ENCODE data around the gene C17orf107.
"Not testable (repeated sequence)": the region's sequence is repeated elsewhere in the genome, so short reads cannot be mapped to it uniquely, and the experiment has no call there.

Gene C17orf107

DNA sequence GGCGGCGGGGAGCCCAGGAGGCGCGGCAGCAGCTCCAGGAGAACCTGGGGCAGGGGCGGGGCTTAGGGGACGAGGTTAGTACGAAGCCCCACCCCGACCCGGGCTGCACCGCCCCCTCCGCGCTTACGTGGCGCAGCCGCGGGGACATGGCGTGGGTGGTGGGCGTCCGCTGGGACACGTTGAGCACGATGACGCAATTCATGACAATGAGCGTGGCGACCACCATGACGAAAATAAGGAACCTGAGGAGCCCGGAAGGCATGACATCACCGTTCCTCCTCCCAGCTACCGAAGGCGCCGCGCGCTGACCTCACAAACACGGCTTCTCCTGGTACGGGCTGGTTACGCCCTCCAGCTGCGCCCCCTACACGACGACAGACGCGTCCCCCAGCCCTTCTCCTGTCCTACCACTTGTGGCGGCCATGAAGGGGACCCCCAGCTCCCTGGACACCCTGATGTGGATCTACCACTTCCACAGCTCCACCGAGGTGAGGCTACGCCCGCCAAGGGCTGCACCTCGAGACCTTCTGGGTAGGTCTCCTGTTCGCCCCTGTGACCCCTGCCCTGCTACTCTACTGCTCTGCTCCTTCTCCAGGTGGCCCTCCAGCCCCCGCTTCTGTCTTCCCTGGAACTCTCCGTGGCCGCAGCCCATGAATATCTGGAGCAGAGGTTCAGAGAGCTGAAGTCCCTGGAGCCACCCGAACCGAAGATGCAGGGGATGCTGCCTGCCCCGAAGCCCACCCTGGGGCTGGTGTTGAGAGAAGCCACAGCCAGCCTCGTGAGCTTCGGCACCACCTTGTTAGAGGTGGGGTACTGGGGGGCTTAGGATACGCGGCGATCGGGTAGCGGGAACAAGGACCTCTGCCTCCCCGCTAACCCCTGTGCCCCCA lies at the start of gene C17orf107:
TSS of gene C17orf107 (plus strand) at position 196 of the 890 bp plus-strand sequence. CDS start at position 423, 227 bp downstream.
- DNase-seq, result no peak

- no peak for DNase-seq
Observed at GRCh38 chr17:4850246-4850645, 49.1 kb upstream of the C17orf107 start.

DNA sequence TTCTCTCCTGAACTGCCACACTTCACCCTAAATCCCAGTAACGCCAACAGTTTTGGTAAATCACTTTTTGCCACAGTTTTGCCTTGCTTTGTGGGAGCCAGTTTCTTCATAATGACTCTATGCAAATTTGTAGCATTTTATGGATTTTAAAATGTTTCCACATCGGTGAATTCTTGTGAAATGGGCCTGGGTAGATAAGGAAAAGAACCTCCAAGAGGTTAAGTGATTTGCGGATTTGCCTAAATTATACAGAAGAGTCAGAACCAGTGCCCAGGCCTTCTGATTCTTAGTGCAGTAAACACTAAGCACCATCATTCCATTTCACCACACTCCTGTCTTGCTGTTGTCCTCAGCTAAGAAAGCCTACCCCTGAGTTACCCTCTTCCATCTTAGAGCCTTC lies 48.3 kb upstream of the C17orf107 start:
- DNase-seq, result no peak

DNA sequence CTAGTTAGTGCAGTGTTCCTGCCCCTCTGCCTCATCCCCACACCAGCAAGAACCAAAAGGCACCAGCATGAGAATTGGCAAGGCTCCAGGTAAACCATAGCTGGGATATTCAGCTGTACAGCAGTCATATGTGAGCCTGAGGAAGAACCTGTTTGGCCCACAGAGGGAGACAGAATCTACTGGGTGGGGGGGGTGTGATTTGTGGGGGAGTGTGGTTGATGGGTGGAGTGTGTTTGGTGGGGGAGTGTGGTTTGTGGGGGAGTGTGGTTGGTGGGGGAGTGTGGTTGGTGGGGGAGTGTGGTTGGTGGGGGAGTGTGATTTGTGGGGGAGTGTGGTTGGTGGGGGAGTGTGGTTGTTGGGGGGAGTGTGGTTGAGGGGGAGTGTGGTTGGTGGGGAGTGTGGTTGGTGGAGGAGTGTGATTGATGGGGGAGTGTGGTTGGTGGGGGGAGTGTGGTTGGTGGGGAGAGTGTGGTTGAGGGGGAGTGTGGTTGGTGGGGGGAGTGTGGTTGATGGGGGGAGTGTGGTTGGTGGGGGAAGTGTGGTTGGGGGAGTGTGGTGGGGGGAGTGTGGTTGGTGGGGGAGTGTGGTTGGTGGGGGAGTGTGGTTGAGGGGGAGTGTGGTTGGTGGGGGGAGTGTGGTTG lies 46.6 kb upstream of the C17orf107 start:
- peak; percentile 25 for DNase-seq

- no peak for DNase-seq
Observed at GRCh38 chr17:4853208-4853671, 46.1 kb upstream of the C17orf107 start.

DNA sequence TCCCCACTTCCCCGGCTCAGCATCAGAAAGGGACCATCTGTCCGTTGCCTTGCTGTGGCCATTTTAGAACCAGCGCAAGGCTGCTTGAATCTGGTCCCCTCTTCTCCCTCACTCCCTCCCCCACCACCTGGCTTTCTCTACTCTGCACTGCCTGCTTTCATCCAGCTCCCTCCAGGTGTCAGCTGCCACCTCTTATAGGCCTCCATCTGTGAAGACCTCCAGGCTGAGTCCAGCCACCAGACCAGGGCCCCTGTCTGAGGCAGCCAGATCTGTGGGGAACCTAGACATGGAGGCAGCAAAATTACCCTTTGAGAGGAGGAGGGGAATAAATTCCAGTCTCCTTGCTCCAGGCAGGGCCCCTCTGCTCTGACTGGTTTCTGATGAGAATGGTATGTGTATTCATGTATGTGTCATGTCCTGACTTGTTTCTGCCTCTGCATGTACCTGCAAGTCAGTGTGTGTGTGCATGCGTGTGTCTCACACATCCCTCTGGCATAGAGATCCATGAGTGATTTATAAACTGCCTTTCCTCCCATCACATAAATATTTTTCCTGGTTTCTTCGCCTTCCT lies 45.1 kb upstream of the C17orf107 start:
- DNase-seq, result no peak

DNA sequence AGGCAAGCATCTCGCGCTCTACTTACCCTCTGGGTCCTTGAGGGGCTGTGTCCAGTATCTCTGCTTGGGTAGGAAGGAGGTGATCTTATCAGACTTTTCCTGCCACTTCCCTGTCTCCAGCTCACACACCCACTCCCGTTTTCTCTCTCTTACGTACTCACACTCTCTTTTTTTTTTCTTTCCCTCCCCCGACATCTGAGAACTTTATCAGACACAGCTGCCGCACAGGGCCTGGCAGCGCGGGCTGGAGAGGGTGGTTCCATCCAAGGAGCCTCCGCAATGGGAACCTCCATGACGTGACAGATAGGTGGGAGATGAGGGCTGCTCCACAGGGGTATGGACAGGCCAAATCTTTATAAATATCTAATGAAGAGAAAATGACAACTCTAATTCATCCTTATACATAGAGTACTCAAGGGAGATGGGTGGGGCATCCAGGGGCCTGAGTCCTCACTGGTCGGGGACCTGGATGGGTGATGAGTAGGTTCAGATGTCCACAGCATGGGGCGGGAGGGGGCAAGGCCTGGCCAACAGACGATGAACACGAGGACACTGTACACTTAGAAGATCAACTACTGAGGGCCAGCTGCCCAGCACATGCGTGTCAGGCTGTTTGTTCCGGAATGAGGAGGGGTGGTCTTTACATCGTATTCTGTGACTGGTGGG lies 42.9 kb upstream of the C17orf107 start:
- DNase-seq, result no peak

GRCh38 chr17:4856937-4857314 lies 42.4 kb upstream of the C17orf107 start:
- DNase-seq, result no peak

- not testable (repeated sequence) for DNase-seq
Observed at GRCh38 chr17:4857347-4857746, 42.0 kb upstream of the C17orf107 start.

GRCh38 chr17:4858068-4858881 lies 41.1 kb upstream of the C17orf107 start:
- DNase-seq, result no peak

DNA sequence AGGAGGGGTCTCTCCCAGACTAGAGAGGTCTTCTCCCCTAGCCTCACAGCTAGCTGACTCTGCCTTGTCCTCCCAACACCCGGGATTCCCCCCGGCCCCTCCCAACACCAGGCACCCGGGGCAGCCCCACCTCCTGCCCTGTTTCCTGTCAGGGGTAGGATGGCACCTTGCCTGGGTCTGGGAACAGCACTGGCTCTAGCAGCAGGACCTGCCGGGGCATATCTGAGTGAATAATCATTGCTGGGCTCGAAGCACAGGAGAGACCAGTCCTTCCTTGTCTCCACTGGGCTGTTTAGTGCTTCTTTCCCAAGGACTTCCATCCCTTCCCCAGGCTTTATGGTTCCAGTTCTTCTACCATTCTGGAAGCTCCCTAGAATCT lies 40.5 kb upstream of the C17orf107 start:
- no peak for DNase-seq

DNA sequence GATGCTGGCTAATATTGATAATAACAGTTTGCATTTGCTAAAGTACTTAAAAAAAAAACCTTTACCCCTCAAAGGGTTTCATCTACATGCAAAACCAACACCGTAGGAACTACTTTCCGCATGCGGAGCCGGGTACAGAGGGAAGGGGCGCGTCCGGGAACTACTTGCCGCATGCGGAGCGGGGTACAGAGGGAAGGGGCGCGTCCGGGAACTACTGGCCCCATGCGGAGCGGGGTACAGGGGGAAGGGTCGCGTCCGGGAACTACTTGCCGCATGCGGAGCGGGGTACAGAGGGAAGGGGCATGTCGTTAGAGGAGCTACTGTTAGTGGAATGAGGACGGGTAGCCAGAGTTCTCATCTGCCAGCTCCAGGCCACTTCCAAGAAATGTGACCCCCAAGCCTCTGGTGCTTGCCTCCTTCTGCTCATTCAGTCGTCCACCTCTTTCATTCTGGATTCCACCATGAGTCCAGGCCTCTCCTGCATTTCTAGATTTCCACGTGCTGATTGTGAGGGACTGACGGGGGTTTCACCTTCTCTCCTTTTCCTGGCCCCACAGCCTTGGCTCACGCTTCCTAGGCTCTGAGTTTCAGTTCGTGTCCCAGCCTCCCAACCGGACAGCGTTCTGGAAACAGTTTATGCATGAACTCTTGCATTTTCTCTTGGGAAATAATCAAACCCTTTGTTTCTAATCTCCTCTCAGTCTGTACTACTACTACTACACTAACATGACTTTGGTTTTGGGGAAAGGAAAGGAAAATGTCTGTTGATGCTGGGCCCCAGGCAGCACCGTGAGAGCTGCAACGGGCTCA lies 39.3 kb upstream of the C17orf107 start:
- no peak for DNase-seq

DNA sequence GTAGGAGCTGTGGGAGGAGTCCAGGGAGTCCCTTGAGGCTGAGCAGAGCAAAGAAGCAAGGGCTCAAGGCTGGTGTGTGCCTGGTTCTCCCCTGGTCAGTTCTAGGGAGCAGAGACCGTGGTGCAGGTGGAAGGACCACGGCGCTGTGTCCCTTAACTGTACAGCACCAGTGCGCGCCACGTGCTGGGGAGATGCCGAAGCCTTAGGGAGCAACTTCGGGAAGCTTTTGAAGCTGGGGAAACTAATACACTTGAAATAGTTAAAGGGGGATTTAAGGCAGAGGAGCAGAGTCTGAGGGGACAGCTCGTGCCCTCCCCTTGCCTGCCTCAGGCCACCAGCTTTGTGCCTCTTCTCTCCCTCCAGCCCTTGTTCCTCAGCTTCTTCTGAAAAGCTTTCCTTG lies 38.7 kb upstream of the C17orf107 start:
- no peak for DNase-seq

DNA sequence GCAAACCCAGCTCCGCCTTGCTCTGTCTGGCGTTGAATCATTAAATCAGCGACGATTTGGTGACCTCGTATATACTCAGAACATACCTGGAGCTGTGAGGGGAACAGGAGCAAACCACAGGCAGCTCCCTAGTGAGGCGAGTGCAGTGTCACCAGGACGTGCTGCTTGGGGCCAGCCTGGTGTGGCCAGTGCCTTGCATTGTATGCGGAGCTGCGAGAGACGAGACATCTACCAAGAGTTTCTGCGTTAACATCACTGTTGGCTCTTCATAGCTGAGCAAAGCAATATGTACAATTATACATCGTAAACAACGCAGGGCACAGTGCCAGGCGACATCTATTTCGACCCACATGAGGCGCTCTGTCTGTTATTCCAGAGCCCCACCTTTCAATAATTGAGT lies 38.3 kb upstream of the C17orf107 start:
- no peak for DNase-seq

DNA sequence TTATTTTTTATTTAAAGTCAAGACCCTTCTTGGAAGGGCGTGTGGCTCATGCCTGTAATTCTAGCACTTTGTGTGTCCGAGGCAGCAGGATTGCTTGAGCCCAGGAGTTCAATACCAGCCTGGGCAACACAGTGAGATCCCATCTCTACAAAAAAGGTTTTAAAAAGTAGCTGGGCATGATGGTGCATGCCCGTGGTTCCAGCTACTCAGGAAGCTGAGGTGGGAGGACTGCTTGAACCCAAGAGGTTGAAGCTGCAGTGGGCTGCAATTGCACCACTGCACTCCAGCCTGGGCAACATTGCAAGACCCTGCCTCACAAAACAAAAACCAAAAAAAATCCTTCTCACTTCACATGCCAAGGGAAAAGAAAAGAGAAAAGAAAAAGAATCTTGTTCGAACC lies 36.6 kb upstream of the C17orf107 start:
- DNase-seq, result no peak

GRCh38 chr17:4863321-4863720 lies 36.0 kb upstream of the C17orf107 start:
- DNase-seq, result no peak

DNA sequence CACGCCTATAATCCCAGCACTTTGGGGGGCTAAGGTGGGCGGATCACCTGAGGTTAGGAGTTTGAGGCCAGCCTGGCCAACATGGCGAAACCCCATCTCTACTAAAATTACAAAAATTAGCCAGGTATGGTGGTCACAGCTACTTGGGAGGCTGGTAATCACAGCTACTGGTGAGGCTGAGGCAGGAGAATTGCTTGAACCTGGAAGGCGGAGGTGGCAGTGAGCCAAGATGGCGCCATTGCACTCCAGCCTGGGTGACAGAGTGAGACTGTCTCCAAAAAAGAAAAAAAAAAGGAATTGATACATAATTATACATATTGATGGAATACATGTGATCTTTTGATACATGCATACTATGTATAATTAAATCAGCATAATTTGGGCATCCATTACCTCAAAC lies 31.8 kb upstream of the C17orf107 start:
- not testable (repeated sequence) for DNase-seq

GRCh38 chr17:4869058-4869998 lies 30.0 kb upstream of the C17orf107 start:
- not testable (repeated sequence) for DNase-seq

DNA sequence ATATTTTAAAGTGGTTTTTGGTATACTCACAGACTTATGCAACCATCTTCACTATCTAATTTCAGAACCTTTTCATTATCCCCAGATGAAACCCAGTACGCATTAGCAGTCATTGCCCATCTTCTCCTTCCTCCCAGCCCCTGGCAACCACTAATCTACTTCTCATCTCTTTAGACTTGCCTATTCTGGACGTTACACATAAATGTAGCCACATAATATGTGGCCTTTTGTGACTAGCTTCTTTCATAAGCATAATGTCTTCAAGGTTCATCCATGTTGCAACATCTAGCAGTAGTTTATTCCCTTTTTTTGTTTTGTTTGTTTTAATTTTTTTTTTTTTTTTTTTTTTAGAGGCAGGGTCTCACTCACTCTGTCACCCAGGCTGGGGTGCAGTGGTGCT lies 28.5 kb upstream of the C17orf107 start:
- DNase-seq, result no peak

DNA sequence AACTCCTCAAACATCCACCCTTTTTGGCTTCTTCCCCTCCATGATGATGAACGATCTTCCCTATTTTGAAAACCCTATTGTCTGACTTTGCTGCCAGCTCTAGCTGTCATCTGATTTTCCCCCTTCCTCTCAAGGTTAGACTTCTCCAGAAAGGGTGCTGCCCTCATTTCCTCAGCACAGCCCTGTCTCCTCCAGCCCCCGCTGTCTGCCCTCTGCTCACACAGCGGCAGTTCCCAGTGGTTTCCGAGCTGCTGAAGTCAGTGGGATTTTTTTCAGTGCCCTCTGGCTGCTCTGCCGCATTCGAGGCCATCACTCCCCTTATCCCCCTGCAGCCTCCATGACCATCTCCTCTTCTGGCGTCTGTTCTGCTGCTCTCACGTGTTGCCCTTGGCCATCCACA lies 26.6 kb upstream of the C17orf107 start:
- DNase-seq, result no peak
